Fibroblast of lung (primary cell): ENCODE data around the gene OS9.

ENCODE experiments used
- CTCF ChIP-seq, 2 donors: IDR thresholded peaks in 1 of 2; conservative IDR thresholded peaks in 1 of 2; 1 replicate in 1 of 2; 2 replicates in 1 of 2; pipeline ENCODE4 v1.5.1; 2011 to 2012; ENCODE audit warnings: low read length in 2 of 2, control low read depth in 1 of 2, inconsistent platforms in 1 of 2, low read depth in 1 of 2, mild to moderate bottlenecking in 1 of 2
- EZH2 ChIP-seq: IDR thresholded peaks from 2 replicates; pipeline ENCODE4 v1.5.1; 2012; ENCODE audit warnings: low read length, control low read depth, mild to moderate bottlenecking; ENCODE audit errors: missing control alignments

DNA sequence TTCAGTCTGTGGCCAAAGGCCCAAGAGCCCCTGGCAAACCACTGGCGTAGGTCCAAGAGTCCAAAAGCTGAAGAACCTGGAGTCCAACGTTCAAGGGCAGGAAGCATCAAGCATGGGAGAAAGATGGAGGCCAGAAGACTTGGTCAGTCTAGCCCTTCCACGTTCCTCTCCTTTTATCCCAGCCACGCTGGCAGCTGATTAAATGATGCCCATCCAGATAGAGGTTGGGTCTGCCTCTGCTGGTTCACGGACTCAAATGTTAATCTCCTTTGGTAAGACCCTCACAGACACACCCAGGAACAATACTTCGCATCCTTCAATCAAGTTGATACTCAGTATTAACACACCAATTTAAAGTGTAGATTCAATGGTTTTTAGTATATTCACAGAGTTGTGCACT is 21.1 kb upstream of the OS9 start:
- no peak for TF ChIP-seq EZH2
- no peak for TF ChIP-seq CTCF (conservative IDR thresholded peaks at IDR 0.05 in 1 of 2, IDR thresholded peaks at IDR 0.05 in 1 of 2; ENCODE audit: low read depth in 1 of 2, low read length in 2 of 2)
